HepG2 (cell line): ENCODE results near the gene KRT81.

Experiments used
- CBX5 ChIP-seq: sonication (generic); formaldehyde crosslinking; IDR thresholded peaks from 2 replicates; pipeline ENCODE4 v1.4.0; 2020; ENCODE audit warnings: missing genetic modification reagents, borderline replicate concordance
- CREB1 ChIP-seq, 2 experiments: fragments of 450-650 bp in 1 of 2; IDR thresholded peaks; 2 replicates each; pipeline ENCODE4 v1.6.1; 2016 to 2017; ENCODE audit warnings: control low read depth in 1 of 2, mild to moderate bottlenecking in 1 of 2, missing compliant biosample characterization in 1 of 2, missing genetic modification characterization in 1 of 2
- FOXM1 ChIP-seq: sonication (generic); formaldehyde crosslinking; IDR thresholded peaks from 2 replicates; pipeline ENCODE4 v1.5.0; 2020; ENCODE audit warnings: missing genetic modification reagents
- NR2F2 ChIP-seq: IDR thresholded peaks from 2 replicates; pipeline ENCODE4 v1.6.1; 2012; ENCODE audit warnings: low read depth, inconsistent platforms, borderline replicate concordance
- ONECUT2 ChIP-seq: sonication (generic); formaldehyde crosslinking; IDR thresholded peaks from 2 replicates; pipeline ENCODE4 v1.4.0; 2020; ENCODE audit warnings: missing genetic modification reagents
- SP2 ChIP-seq: sonication (generic); formaldehyde crosslinking; IDR thresholded peaks from 2 replicates; pipeline ENCODE4 v1.5.1; 2020; ENCODE audit warnings: mild to moderate bottlenecking, missing genetic modification reagents
- TF ChIP-seq, protein P1 (sequence below): sonication (generic); formaldehyde crosslinking; IDR thresholded peaks from 2 replicates; pipeline ENCODE4 v1.5.0; 2020; ENCODE audit warnings: missing genetic modification reagents
- TF ChIP-seq, protein P2 (sequence below), 2 experiments: IDR thresholded peaks; 2 replicates each; pipeline ENCODE4 v1.6.1; 2011 to 2012; ENCODE audit warnings: low read length in 2 of 2, borderline replicate concordance in 1 of 2, low read depth in 1 of 2, mild to moderate bottlenecking in 1 of 2, moderate library complexity in 1 of 2
- TF ChIP-seq, protein P3 (sequence below): sonication (generic); formaldehyde crosslinking; IDR thresholded peaks from 2 replicates; pipeline ENCODE4 v1.5.0; 2020; ENCODE audit warnings: mild to moderate bottlenecking, missing genetic modification reagents, moderate library complexity

DNA sequence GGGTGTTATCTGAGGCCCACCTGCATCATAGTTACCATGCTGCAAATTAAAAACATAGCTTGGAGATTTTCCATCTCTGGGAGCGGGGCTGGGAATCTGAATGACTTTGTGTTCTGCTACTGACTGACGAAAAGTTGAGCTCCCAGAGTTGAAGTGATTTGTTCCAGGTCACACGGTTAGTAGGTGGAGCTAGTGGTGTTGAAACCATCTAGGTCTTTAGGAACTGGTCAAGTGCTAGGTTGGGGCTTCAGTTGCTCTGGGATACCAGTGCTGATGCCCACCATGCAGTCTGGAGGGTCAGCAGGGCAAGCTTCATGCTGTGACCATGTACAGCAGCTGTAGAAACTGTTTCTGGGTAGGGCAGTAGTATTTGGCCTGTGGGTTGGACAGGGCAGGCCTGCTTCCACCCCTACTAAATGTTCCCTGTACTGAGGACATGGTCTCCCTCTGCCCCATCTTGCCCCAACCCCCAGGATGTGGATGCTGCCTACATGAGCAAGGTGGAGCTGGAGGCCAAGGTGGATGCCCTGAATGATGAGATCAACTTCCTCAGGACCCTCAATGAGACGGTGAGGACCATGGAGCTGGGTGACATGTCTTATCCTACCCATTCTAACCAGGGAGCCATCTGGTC, 53.0 kb downstream of the KRT81 start:
- no peak for TF ChIP-seq CREB1 (IDR thresholded peaks at IDR 0.05)
- TF ChIP-seq CREB1 (CRISPR knock-in tag; IDR thresholded peaks at IDR 0.05): no peak
- TF ChIP-seq CBX5 (CRISPR knock-in tag): no peak
- TF ChIP-seq NR2F2: no peak
- TF ChIP-seq, protein P1, sequence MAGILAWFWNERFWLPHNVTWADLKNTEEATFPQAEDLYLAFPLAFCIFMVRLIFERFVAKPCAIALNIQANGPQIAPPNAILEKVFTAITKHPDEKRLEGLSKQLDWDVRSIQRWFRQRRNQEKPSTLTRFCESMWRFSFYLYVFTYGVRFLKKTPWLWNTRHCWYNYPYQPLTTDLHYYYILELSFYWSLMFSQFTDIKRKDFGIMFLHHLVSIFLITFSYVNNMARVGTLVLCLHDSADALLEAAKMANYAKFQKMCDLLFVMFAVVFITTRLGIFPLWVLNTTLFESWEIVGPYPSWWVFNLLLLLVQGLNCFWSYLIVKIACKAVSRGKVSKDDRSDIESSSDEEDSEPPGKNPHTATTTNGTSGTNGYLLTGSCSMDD: no peak
- no peak for TF ChIP-seq SP2 (CRISPR knock-in tag)
- TF ChIP-seq, protein P2, sequence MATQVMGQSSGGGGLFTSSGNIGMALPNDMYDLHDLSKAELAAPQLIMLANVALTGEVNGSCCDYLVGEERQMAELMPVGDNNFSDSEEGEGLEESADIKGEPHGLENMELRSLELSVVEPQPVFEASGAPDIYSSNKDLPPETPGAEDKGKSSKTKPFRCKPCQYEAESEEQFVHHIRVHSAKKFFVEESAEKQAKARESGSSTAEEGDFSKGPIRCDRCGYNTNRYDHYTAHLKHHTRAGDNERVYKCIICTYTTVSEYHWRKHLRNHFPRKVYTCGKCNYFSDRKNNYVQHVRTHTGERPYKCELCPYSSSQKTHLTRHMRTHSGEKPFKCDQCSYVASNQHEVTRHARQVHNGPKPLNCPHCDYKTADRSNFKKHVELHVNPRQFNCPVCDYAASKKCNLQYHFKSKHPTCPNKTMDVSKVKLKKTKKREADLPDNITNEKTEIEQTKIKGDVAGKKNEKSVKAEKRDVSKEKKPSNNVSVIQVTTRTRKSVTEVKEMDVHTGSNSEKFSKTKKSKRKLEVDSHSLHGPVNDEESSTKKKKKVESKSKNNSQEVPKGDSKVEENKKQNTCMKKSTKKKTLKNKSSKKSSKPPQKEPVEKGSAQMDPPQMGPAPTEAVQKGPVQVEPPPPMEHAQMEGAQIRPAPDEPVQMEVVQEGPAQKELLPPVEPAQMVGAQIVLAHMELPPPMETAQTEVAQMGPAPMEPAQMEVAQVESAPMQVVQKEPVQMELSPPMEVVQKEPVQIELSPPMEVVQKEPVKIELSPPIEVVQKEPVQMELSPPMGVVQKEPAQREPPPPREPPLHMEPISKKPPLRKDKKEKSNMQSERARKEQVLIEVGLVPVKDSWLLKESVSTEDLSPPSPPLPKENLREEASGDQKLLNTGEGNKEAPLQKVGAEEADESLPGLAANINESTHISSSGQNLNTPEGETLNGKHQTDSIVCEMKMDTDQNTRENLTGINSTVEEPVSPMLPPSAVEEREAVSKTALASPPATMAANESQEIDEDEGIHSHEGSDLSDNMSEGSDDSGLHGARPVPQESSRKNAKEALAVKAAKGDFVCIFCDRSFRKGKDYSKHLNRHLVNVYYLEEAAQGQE (IDR thresholded peaks at IDR 0.05; ENCODE audit: borderline replicate concordance in 1 of 2, low read depth in 1 of 2, low read length in 2 of 2): no peak
- TF ChIP-seq, protein P3, sequence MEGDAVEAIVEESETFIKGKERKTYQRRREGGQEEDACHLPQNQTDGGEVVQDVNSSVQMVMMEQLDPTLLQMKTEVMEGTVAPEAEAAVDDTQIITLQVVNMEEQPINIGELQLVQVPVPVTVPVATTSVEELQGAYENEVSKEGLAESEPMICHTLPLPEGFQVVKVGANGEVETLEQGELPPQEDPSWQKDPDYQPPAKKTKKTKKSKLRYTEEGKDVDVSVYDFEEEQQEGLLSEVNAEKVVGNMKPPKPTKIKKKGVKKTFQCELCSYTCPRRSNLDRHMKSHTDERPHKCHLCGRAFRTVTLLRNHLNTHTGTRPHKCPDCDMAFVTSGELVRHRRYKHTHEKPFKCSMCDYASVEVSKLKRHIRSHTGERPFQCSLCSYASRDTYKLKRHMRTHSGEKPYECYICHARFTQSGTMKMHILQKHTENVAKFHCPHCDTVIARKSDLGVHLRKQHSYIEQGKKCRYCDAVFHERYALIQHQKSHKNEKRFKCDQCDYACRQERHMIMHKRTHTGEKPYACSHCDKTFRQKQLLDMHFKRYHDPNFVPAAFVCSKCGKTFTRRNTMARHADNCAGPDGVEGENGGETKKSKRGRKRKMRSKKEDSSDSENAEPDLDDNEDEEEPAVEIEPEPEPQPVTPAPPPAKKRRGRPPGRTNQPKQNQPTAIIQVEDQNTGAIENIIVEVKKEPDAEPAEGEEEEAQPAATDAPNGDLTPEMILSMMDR: no peak
- TF ChIP-seq FOXM1 (CRISPR knock-in tag): no peak
- no peak for TF ChIP-seq ONECUT2 (CRISPR knock-in tag)
